C4-2B (cell line): ENCODE data around the gene MEAF6.

Source experiments
- ZFX ChIP-seq: fragments of 450-650 bp; IDR thresholded peaks from 2 replicates; pipeline ENCODE4 v1.6.1; 2017
- TF ChIP-seq, protein P1 (sequence below): fragments of 450-650 bp; conservative IDR thresholded peaks from 2 replicates; pipeline ENCODE4 v1.5.1; 2017; ENCODE audit warnings: mild to moderate bottlenecking

DNA sequence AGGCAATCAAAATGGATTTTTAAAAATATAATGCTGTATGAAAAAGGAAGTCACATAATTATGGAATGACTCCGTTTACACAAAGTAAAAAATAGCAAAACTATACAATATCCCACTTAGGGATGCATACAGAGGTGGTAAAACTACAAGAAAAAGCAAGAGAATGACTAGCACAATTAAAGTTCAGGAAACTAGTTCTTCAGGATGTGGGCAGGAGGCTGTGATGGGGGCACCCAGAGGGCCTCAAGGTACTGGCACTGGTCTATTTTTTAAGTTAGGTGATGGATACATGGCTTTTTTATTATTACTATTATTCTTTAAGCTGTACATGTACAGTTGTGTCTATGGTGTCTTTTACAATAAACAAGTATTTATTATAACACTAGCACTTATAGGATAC, 41.6 kb downstream of the MEAF6 start:
- TF ChIP-seq, protein P1, sequence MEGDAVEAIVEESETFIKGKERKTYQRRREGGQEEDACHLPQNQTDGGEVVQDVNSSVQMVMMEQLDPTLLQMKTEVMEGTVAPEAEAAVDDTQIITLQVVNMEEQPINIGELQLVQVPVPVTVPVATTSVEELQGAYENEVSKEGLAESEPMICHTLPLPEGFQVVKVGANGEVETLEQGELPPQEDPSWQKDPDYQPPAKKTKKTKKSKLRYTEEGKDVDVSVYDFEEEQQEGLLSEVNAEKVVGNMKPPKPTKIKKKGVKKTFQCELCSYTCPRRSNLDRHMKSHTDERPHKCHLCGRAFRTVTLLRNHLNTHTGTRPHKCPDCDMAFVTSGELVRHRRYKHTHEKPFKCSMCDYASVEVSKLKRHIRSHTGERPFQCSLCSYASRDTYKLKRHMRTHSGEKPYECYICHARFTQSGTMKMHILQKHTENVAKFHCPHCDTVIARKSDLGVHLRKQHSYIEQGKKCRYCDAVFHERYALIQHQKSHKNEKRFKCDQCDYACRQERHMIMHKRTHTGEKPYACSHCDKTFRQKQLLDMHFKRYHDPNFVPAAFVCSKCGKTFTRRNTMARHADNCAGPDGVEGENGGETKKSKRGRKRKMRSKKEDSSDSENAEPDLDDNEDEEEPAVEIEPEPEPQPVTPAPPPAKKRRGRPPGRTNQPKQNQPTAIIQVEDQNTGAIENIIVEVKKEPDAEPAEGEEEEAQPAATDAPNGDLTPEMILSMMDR: no peak
- no peak for TF ChIP-seq ZFX
